ENCODE data around the gene PAPPA2. TPM values are rescaled to one million over a fixed set of nuclear protein-coding genes. Genes with fewer than 3 reads are reported as not detected.

Gene PAPPA2
- polyA plus RNA-seq, 1 donor: 1.4 TPM

DNA sequence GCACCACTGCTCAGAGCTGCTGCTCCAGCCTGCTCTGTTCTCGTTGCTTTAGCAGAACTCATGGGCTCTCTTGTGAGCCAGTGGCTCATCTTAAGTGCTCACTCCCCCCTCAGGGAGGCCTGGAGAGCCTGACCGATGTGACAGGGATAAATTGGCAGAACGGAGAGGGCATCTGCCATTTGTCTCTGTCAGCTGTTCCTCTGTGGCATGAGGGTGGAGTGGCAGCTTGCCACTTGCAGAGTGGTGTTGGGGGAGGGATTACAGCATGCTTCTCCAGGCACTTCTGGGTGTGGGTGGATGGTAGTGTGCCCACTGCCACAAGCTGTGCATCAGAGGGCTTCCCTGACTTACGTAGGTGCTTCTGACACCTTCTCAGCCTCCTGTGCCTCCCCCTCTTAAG, 229.5 kb downstream of the PAPPA2 start:
- Histone ChIP-seq H3K36me3 (ENCODE audit: control insufficient read depth, insufficient read depth, low read length) (no peaks in the 10 kb centered on the region), H3K27ac (ENCODE audit: low read length) (no peak overlapping the region), H3K27me3 (ENCODE audit: control insufficient read depth, insufficient read depth, low read length) (no peaks in the 10 kb centered on the region), H3K4me3 (ENCODE audit: low read length) (no peak overlapping the region), H3K4me1 (ENCODE audit: control insufficient read depth, insufficient read depth, low read length) (no peaks in the 10 kb centered on the region), H3K9me3 (ENCODE audit: control insufficient read depth, low read depth, low read length) (no peaks in the 10 kb centered on the region)
- DNase-seq: no peak
- no CpG with 5 or more reads among the region's 4 CpGs for WGBS (ENCODE audit: insufficient coverage, low lambda C conversion rate)

DNA sequence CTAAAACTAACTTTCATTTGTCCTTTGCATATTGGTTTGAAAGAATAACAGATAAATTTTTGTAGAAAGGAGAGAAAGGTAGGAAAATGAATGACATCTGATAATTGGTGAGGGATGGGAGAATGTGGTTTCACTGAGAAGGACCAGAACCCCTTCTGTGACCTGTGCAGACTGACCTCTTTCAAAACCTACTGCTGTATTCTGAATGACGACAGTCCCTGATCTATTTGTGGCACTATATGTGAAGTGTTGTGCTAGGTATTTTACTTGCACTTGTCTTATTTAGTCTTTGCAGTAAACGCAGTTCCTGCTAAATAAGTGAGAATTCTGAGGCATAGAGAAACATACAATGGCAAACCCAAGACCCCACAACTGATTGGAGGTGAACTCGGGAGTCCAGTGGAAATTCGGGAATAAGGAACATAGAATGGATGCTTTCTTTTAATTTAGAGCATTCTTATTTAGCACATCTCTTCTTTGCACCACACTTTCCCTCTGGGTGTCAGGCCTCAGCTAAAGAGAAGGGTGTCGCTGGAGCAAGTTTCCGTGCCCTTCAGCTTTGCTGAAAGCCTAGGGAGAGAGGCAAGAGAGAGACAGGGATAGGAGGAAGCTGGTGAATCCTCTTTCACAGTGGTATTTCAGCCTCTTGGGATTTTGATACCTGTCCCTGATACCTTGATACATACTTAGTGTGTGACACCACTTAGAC, 230.2 kb downstream of the PAPPA2 start:
- Histone ChIP-seq H3K36me3 (ENCODE audit: control insufficient read depth, insufficient read depth, low read length) (no peaks in the 10 kb centered on the region), H3K4me1 (ENCODE audit: control insufficient read depth, insufficient read depth, low read length) (no peaks in the 10 kb centered on the region), H3K9me3 (ENCODE audit: control insufficient read depth, low read depth, low read length) (no peaks in the 10 kb centered on the region), H3K4me3 (ENCODE audit: low read length) (no peak overlapping the region), H3K27me3 (ENCODE audit: control insufficient read depth, insufficient read depth, low read length) (no peaks in the 10 kb centered on the region), H3K27ac (ENCODE audit: low read length) (no peak overlapping the region)
- DNase-seq: no peak
- 75% methylated on average over 2 of the region's 6 CpGs for WGBS (ENCODE audit: insufficient coverage, low lambda C conversion rate)

DNA sequence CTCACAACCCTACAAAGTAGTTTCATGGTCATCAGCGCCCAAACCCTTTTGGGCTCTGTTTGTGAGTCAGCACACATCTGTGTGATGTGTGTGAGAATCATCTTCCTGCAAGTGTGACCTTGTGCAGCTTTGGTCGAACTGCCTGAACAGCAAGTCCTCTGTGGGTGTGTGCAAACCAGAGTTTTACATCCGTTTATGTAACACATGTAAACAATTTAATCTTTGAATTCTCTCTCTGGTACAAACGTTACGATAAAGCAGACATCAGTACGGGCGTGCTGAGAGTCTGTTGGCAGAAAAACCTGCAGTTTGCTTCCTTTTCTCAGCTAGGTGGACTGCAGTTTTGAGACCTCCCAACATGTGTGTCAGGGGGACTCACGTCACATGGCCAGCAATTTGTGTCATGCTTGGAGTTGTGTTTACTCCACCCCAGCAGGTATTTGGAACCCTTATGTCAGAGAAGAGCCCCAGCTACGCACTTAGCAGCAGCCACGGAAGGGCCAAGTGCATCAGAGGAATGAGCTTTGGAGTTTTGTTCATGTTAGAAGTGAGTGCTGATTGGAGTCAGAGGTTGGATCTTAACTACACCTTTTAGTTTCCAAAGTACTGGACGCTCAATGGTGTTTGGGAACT, 230.8 kb downstream of the PAPPA2 start:
- 53% methylated on average over 3 of the region's 11 CpGs for WGBS (ENCODE audit: insufficient coverage, low lambda C conversion rate)

DNA sequence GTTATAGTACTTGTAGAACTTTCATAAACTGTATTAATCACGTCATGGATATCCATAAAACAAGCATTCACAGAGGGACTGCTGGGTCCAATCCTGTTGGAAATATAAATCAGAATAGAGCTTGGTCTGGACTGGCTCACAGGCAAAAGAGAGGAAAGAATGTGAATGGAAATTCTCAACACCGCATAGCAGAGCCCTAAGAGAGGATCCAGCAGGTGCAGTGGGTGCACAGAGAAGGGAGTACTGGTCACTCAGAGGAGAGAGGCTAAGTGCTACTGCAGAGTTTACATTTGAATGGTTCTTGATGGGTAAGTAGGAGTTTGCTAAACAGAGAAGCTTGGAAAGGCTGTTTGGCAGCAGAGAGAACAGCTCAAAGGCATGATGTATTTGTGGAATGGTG, 231.7 kb downstream of the PAPPA2 start:
- H3K4me3 ChIP-seq (ENCODE audit: low read length): no peak overlapping the region
- no peak overlapping the region for H3K27ac ChIP-seq (ENCODE audit: low read length)
- no peak for DNase-seq
- H3K4me1 ChIP-seq (ENCODE audit: control insufficient read depth, insufficient read depth, low read length): no peaks in the 10 kb centered on the region
- 57% methylated on average over 1 of the region's 2 CpGs for WGBS (ENCODE audit: insufficient coverage, low lambda C conversion rate)
- H3K27me3 ChIP-seq (ENCODE audit: control insufficient read depth, insufficient read depth, low read length): no peaks in the 10 kb centered on the region
- H3K36me3 ChIP-seq (ENCODE audit: control insufficient read depth, insufficient read depth, low read length): no peaks in the 10 kb centered on the region
- no peaks in the 10 kb centered on the region for H3K9me3 ChIP-seq (ENCODE audit: control insufficient read depth, low read depth, low read length)

More for the DNA sequence above, 230.8 kb downstream of the PAPPA2 start:
- no peak overlapping the region for H3K27ac ChIP-seq (ENCODE audit: low read length)
- no peaks in the 10 kb centered on the region for H3K9me3 ChIP-seq (ENCODE audit: control insufficient read depth, low read depth, low read length)
- H3K4me1 ChIP-seq (ENCODE audit: control insufficient read depth, insufficient read depth, low read length): no peaks in the 10 kb centered on the region
- DNase-seq: peak in 1 of 2 donors; percentile 6
- no peak overlapping the region for H3K4me3 ChIP-seq (ENCODE audit: low read length)
- no peaks in the 10 kb centered on the region for H3K36me3 ChIP-seq (ENCODE audit: control insufficient read depth, insufficient read depth, low read length)
- H3K27me3 ChIP-seq (ENCODE audit: control insufficient read depth, insufficient read depth, low read length): no peaks in the 10 kb centered on the region

DNA sequence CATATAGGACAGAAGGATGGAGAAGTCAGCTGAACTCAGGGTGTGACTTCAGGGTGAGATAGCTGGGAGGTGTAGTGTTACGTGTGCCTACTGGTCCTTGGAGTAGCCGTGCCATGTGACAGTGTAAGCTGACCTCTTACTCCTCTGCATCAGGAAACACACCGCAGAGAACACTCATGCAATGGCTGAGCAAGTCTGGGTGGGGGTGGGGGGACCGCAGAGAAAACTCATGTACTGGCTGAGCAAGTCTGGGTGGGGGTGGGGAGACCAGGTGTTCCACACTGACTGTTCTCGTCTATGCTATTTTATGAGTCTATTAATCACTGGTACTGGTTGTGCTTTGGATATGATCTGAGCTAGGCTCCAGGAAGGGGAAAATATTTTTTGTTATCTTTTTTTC, 233.1 kb downstream of the PAPPA2 start:
- no peaks in the 10 kb centered on the region for H3K27me3 ChIP-seq (ENCODE audit: control insufficient read depth, insufficient read depth, low read length)
- no peak overlapping the region for H3K27ac ChIP-seq (ENCODE audit: low read length)
- DNase-seq: peak in 1 of 2 donors; percentile 3
- no peaks in the 10 kb centered on the region for H3K4me1 ChIP-seq (ENCODE audit: control insufficient read depth, insufficient read depth, low read length)
- no peak overlapping the region for H3K4me3 ChIP-seq (ENCODE audit: low read length)
- no peaks in the 10 kb centered on the region for H3K36me3 ChIP-seq (ENCODE audit: control insufficient read depth, insufficient read depth, low read length)
- no CpG with 5 or more reads among the region's 5 CpGs for WGBS (ENCODE audit: insufficient coverage, low lambda C conversion rate)
- no peaks in the 10 kb centered on the region for H3K9me3 ChIP-seq (ENCODE audit: control insufficient read depth, low read depth, low read length)

DNA sequence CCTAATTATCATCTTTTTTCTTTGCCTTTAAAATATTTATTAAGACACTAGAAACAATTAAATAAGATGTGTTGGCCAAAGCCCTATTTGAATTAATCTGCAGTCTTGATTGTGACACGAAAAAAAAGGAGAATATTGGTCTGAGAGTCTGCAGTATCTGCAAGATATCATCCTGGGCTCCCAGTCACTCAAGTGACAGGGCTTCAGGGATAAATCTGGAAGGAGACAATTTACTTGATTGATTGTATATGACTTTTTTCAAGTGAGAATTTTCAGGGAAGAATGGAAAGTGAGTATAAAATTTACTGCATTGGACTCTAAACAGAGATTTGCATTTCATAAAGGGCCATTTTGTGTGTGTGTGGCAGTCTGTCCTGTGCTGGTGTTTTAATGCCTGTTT, 233.7 kb downstream of the PAPPA2 start:
- Histone ChIP-seq H3K4me3 (ENCODE audit: low read length) (no peak overlapping the region), H3K27me3 (ENCODE audit: control insufficient read depth, insufficient read depth, low read length) (no peaks in the 10 kb centered on the region), H3K4me1 (ENCODE audit: control insufficient read depth, insufficient read depth, low read length) (no peaks in the 10 kb centered on the region), H3K36me3 (ENCODE audit: control insufficient read depth, insufficient read depth, low read length) (no peaks in the 10 kb centered on the region), H3K9me3 (ENCODE audit: control insufficient read depth, low read depth, low read length) (no peaks in the 10 kb centered on the region), H3K27ac (ENCODE audit: low read length) (no peak overlapping the region)
- WGBS (ENCODE audit: insufficient coverage, low lambda C conversion rate): 67% methylated on average over 1 of the region's 1 CpG
- DNase-seq: no peak

DNA sequence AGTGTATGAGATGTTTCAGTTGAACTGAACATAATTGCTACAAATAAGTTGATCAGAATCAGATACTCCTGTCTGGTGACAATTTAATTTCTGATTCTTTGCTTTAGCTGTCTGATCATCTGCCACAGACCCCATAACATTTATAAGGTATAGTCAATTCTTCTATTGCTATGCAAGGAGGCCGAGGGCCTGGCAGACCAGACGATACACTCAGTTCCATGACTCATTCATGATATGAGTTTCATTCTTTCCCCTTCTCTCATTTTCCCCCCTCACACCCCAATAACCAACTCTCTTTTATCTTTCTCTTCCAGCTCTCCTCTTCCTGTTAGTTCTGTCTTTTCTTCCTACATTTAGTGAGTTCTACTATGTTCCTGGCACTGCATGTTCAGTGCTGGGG, 236.8 kb downstream of the PAPPA2 start:
- Histone ChIP-seq H3K9me3 (ENCODE audit: control insufficient read depth, low read depth, low read length) (no peaks in the 10 kb centered on the region), H3K4me3 (ENCODE audit: low read length) (no peak overlapping the region), H3K36me3 (ENCODE audit: control insufficient read depth, insufficient read depth, low read length) (no peaks in the 10 kb centered on the region), H3K27me3 (ENCODE audit: control insufficient read depth, insufficient read depth, low read length) (no peaks in the 10 kb centered on the region), H3K27ac (ENCODE audit: low read length) (no peak overlapping the region), H3K4me1 (ENCODE audit: control insufficient read depth, insufficient read depth, low read length) (no peaks in the 10 kb centered on the region)
- WGBS (ENCODE audit: insufficient coverage, low lambda C conversion rate): 80% methylated on average over 1 of the region's 2 CpGs
- no peak for DNase-seq

DNA sequence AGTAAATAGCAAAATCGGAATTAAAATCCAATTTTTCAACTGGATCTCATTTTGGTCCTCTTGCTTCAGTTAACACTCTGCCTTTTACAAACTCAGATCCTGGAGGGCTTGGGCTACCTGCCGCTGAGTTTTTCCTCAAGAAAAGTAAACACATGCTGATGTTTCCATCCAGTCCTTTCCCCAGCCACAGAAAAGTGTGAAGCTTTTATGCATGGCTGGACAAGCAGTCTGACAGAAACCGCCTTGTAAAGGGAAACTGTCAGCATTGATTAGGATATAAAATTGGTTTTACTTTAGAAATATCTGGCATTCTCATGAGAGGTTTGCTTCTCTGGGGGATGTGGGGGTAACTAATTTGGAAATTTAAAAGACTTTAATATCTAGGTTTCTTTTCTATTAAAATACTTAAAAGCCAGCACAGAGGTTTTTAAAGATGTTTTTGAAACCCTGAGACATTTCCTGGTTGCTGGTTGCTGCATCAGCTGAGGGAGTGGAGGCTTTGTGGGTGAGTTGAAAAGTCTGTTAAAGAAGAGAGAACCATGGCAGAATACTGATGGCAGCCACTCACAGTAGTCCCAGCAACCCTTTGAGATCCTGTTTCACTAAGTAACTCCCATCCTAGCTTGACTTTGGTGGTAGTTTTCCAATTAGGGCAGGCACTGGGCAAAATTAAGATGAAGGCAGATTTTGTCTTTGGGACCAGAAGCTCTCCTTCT, 238.3 kb downstream of the PAPPA2 start:
- H3K4me1 ChIP-seq (ENCODE audit: control insufficient read depth, insufficient read depth, low read length): no peaks in the 10 kb centered on the region
- 79% methylated on average over 2 of the region's 3 CpGs for WGBS (ENCODE audit: insufficient coverage, low lambda C conversion rate)
- no peaks in the 10 kb centered on the region for H3K9me3 ChIP-seq (ENCODE audit: control insufficient read depth, low read depth, low read length)

DNA sequence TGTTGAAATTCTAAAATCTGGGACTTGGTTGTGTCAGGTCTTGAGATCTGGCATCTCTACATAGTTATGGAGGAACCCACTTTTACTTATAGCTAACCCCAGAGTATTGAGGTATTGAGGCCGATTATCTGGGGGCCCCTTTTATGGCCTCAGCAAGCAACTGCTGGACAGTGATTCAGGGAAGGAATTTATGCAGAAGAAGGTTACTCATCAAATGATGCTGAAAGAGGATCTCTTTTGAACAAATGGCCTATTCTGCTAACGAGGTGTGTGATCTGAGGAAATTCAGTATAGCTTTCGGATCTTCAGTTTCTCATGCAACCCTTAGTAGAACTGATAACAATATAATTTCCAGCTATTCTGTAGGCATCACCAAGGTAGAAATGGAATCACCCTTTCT, 239.9 kb downstream of the PAPPA2 start:
- Histone ChIP-seq H3K27ac (ENCODE audit: low read length) (no peak overlapping the region), H3K9me3 (ENCODE audit: control insufficient read depth, low read depth, low read length) (no peaks in the 10 kb centered on the region), H3K36me3 (ENCODE audit: control insufficient read depth, insufficient read depth, low read length) (no peaks in the 10 kb centered on the region), H3K27me3 (ENCODE audit: control insufficient read depth, insufficient read depth, low read length) (no peaks in the 10 kb centered on the region), H3K4me1 (ENCODE audit: control insufficient read depth, insufficient read depth, low read length) (no peaks in the 10 kb centered on the region), H3K4me3 (ENCODE audit: low read length) (no peak overlapping the region)
- no CpG with 5 or more reads among the region's 3 CpGs for whole genome bisulfite sequencing (ENCODE audit: insufficient coverage, low lambda C conversion rate)
- DNase-seq: no peak

More for the DNA sequence above, 238.3 kb downstream of the PAPPA2 start:
- H3K27ac ChIP-seq (ENCODE audit: low read length): no peak overlapping the region
- H3K27me3 ChIP-seq (ENCODE audit: control insufficient read depth, insufficient read depth, low read length): no peaks in the 10 kb centered on the region
- H3K4me3 ChIP-seq (ENCODE audit: low read length): no peak overlapping the region
- no peak for DNase-seq
- no peaks in the 10 kb centered on the region for H3K36me3 ChIP-seq (ENCODE audit: control insufficient read depth, insufficient read depth, low read length)

DNA sequence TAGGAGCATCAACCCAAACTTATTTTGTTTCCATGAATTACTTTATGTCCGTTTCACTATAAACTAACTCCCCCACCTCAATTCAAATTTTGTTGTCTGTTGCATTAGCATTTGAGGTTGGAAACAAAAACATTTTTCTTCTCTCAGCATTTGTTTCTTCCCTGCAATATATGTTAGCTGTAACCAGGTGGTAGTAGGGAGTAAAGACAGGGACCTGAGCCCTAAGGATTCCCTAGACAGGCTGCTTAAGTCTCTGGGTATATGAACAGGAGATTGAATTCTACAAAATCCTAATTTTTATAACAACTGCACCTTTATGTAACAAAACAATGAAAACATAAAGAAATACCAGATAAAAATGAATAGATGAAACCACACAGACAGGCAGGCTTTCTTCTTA, 242.6 kb downstream of the PAPPA2 start:
- Histone ChIP-seq H3K9me3 (ENCODE audit: control insufficient read depth, low read depth, low read length) (no peaks in the 10 kb centered on the region), H3K4me1 (ENCODE audit: control insufficient read depth, insufficient read depth, low read length) (no peaks in the 10 kb centered on the region), H3K27ac (ENCODE audit: low read length) (no peak overlapping the region)

More for the DNA sequence above, 242.6 kb downstream of the PAPPA2 start:
- Histone ChIP-seq H3K4me3 (ENCODE audit: low read length) (no peak overlapping the region), H3K27me3 (ENCODE audit: control insufficient read depth, insufficient read depth, low read length) (no peaks in the 10 kb centered on the region), H3K36me3 (ENCODE audit: control insufficient read depth, insufficient read depth, low read length) (no peaks in the 10 kb centered on the region)
- no CpG with 5 or more reads among the region's 1 CpG for WGBS (ENCODE audit: insufficient coverage, low lambda C conversion rate)
- no peak for DNase-seq

Data from large intestine (tissue), 3 donors.